ENCODE data around the gene ELF5. TPM values are rescaled to one million over a fixed set of nuclear protein-coding genes. Genes with fewer than 3 reads are reported as not detected.

The ELF5 gene
- total RNA-seq, 4 donors from 2014 or later, result not detected

- in situ Hi-C loops (cut with MboI; ENCODE audit: low pct_ligation_motif_present in 1 of 4, low pct_unique_long_range_greater_than_20kb in 1 of 4, low sequenced_read_pairs in 3 of 4), result loop anchor here in 1 of 4 donors (10.0 kb wide), 1 partner anchor 380 kb away; no protein-coding TSS in a partner anchor
- DNase-seq, result no peak
- Histone ChIP-seq H3K4me3 (no peak overlapping the region), H3K4me1 (no peaks in the 10 kb centered on the region), H3K27me3 (no peaks in the 10 kb centered on the region), H3K9me3 (no peaks in the 10 kb centered on the region), H3K36me3 (no peaks in the 10 kb centered on the region), H3K27ac (no peak overlapping the region)
- 89 to 96% methylated on average over 4 to 7 of the region's 7 CpGs for WGBS, 2 donors (ENCODE audit: low coverage in 1 of 2)
- intact Hi-C loops (cut with DNase I; ENCODE audit: low total_unique reads), result no loop called here
- TF ChIP-seq POLR2A (IDR thresholded peaks at IDR 0.05) (no peak), CTCF (IDR thresholded peaks at IDR 0.05) (no peak), EP300 (IDR thresholded peaks at IDR 0.05; ENCODE audit: low read depth) (no peak), POLR2AphosphoS5 (IDR thresholded peaks at IDR 0.05) (no peak)
These were observed 1.0 kb upstream of the ELF5 start for GRCh38 chr11:34514597-34514996.

GRCh38 chr11:34512840-34513681 is 533 bp downstream of the ELF5 start:
- intact Hi-C loops (cut with DNase I; ENCODE audit: low total_unique reads), result no loop called here

GRCh38 chr11:34510673-34511072 is 2.9 kb downstream of the ELF5 start:
- 92 to 100% methylated on average over 2 of the region's 2 CpGs for WGBS, 2 donors (ENCODE audit: low coverage in 1 of 2)
- no peak for TF ChIP-seq CTCF (IDR thresholded peaks at IDR 0.05)
- TF ChIP-seq POLR2A (IDR thresholded peaks at IDR 0.05), result no peak
- TF ChIP-seq EP300 (IDR thresholded peaks at IDR 0.05; ENCODE audit: low read depth), result no peak
- no peak for TF ChIP-seq POLR2AphosphoS5 (IDR thresholded peaks at IDR 0.05)
- Histone ChIP-seq H3K4me3 (no peak overlapping the region), H3K4me1 (no peaks in the 10 kb centered on the region), H3K27me3 (no peaks in the 10 kb centered on the region), H3K36me3 (no peaks in the 10 kb centered on the region), H3K9me3 (no peaks in the 10 kb centered on the region), H3K27ac (no peak overlapping the region)
- DNase-seq, result no peak
- intact Hi-C loops (cut with DNase I; ENCODE audit: low total_unique reads) (no loop called here), in situ Hi-C loops (cut with MboI; ENCODE audit: low pct_ligation_motif_present in 1 of 4, low pct_unique_long_range_greater_than_20kb in 1 of 4, low sequenced_read_pairs in 3 of 4) (loop anchor here in 1 of 4 donors (10.0 kb wide), 1 partner anchor 384 kb away; no protein-coding TSS in a partner anchor)

More at GRCh38 chr11:34512840-34513681, 533 bp downstream of the ELF5 start:
- Histone ChIP-seq H3K27ac (no peak overlapping the region), H3K4me1 (no peaks in the 10 kb centered on the region), H3K27me3 (no peaks in the 10 kb centered on the region), H3K36me3 (no peaks in the 10 kb centered on the region), H3K9me3 (no peaks in the 10 kb centered on the region), H3K4me3 (no peak overlapping the region)
- TF ChIP-seq POLR2A (IDR thresholded peaks at IDR 0.05) (no peak), CTCF (IDR thresholded peaks at IDR 0.05) (peak; percentile 49 to 77 (median 73))
- in situ Hi-C loops (cut with MboI; ENCODE audit: low pct_ligation_motif_present in 1 of 4, low pct_unique_long_range_greater_than_20kb in 1 of 4, low sequenced_read_pairs in 3 of 4), result loop anchor here in 1 of 4 donors (10.0 kb wide), 1 partner anchor 382 kb away; no protein-coding TSS in a partner anchor
- WGBS, 2 donors (ENCODE audit: low coverage in 1 of 2), result 64 to 72% methylated on average over 6 to 24 of the region's 24 CpGs
- DNase-seq, result peak; percentile 61

GRCh38 chr11:34510218-34510617 is 3.4 kb downstream of the ELF5 start:
- H3K9me3 ChIP-seq, result no peaks in the 10 kb centered on the region
- intact Hi-C loops (cut with DNase I; ENCODE audit: low total_unique reads) (no loop called here), in situ Hi-C loops (cut with MboI; ENCODE audit: low pct_ligation_motif_present in 1 of 4, low pct_unique_long_range_greater_than_20kb in 1 of 4, low sequenced_read_pairs in 3 of 4) (loop anchor here in 1 of 4 donors (10.0 kb wide), 1 partner anchor 385 kb away; no protein-coding TSS in a partner anchor)
- H3K4me1 ChIP-seq, result no peaks in the 10 kb centered on the region
- no peak for DNase-seq
- no peaks in the 10 kb centered on the region for H3K36me3 ChIP-seq
- no peak overlapping the region for H3K4me3 ChIP-seq
- TF ChIP-seq POLR2AphosphoS5 (IDR thresholded peaks at IDR 0.05) (no peak), POLR2A (IDR thresholded peaks at IDR 0.05) (no peak), EP300 (IDR thresholded peaks at IDR 0.05; ENCODE audit: low read depth) (no peak), CTCF (IDR thresholded peaks at IDR 0.05) (no peak)
- H3K27ac ChIP-seq, result no peak overlapping the region
- H3K27me3 ChIP-seq, result no peaks in the 10 kb centered on the region

Measured in transverse colon (tissue), 4 donors.